GM21717 (cell line): ENCODE data around the gene ZNF827.

Experiments
- ATAC-seq: cut with Tn5 transposase; IDR thresholded peaks from one replicate; pipeline ENCODE4 v1.9.1; 2021; ENCODE audit warnings: mild to moderate bottlenecking, moderate library complexity; ENCODE audit not compliant: unreplicated experiment

The ZNF827 gene

DNA sequence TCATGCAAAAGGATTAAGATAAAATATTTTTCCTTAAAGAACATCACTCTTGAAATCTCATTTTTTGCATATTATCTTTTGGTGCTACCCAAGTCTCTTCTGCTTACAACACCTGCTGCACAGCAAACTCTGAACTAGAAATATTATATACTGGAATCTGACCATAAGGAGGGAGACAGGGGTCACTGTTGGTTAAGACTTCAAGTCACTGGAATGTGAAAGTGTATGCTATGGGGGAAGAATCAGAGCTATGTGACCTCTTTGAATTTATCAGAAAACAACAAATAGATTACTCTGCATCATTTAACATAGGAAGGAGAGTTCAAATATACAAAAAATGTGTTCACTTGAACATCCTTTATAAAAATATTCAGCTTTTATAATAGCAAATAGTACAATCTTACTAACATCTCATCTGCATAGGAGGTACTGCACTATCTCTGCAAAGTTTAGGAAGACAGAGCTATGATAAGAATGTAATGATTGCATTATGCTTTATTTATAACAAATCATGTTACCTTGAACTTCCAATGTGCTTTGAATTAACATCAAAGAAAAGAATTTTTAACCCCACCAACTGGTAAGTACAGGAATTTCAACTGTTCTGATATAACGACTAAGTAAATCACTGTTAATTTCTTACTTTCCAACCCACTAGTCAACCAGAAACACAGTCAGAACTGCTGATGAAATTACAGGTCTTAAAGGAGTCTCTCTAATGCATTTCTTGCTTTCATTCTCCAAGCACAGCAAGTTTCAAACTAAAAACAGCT is 69.8 kb downstream of the ZNF827 start:
- peak; percentile 74 for ATAC-seq

GRCh38 chr4:145867406-145867805 is 71.2 kb downstream of the ZNF827 start:
- ATAC-seq, result no peak

DNA sequence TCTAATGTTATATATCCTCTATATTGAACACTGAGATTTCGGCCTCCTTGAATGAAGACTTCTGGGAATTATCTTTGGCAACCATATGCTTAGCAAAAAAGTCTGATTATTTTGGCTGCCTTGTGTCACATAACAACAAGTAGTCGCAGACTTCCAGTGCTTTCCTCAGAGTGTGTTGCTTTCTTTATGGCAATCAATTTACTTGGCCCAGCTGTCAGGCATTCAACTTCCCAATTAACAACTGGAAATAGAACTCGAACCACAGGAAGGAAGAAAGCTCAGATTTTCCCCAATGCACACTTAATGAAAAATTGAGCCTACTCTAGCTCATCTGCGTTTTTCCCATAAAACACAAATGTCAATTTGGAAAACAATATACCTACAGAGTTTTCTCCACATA is 71.6 kb downstream of the ZNF827 start:
- ATAC-seq, result no peak

- ATAC-seq, result peak; percentile 62
Measured at GRCh38 chr4:145865274-145865941, 73.2 kb downstream of the ZNF827 start.

GRCh38 chr4:145863191-145863590 is 75.4 kb downstream of the ZNF827 start:
- no peak for ATAC-seq

DNA sequence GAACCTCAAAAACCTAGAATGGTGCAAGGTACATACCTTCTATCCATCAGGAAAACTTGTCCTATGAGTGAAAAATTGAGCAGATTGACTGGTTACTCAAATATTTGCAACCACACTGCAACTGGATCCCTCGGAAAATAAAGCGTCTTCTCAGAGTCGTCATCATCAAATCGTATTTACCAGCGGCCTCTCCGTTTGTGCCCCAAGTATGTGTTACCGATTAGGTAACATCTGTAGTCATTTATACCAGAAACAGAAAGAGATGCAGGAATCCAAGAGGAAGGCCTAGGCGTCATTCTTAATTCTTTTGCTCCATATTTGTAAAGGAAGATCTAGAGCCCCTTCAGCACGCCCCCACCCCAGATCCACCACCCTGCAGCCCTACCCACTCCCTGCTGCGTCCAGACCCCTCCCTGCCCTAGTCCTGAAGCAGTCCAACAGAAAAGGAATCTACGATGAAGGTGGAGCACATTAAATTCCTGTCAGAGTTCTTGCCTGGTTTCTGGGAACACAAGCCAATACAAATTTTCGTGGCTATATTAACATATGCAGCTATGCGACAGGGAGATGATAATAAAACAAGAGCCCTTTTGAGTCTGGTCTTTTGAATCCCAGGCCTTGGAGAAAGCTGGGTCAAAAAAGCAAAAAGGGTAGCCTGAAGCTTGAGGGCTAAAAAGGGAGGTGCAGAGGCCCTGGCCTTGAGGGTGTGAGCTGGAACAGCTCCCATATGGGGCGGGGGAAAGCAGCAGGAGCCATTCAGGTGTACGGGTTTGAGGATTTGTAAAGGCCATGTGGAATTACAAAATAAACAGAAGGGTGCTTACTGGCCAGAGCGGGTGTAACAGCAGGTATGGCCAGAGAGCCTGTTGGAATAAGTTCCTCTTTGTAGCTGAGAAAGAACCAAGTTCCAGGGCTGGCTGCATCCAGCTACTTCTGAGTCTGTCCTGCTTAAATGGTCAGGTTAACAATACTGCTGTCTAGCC is 77.0 kb downstream of the ZNF827 start:
- no peak for ATAC-seq

DNA sequence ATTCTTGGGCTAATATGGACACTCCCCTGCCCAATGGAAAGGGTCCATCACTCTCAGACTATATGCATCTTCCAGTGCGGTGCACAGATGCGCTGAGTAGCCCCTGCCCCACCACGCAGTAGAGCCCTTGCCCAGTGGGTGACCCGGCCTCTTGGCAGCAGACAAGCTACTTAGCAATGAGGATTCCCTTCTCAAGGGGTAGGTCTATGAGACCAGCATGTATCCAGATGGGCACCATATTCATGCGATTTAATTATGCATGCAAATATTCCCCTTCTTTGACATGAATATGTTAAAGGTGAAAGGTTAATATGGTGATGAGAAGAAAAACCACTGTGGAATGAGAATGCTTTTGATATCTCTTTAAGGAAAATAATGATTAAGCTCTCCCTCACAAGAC is 77.7 kb downstream of the ZNF827 start:
- no peak for ATAC-seq

- no peak for ATAC-seq
Measured at GRCh38 chr4:145860446-145860845, 78.2 kb downstream of the ZNF827 start.

DNA sequence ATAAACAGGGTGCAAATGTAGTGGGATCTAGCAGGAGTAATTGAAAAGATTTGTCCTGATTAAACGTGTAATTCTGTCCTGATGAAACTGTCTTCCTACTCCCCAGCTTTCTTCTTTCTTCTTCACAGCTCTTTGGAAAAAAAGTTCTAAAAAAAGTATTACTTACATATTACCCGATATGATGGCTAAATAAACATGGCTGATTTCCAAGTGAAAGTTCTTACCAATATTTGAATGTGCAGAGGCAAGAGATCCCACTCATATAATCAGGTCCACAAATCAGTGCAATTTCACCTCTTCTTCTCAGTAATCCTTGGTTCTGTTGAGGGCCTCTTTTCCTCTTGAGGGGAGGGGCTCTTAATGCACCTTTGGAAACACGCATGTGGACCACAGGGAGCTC is 78.7 kb downstream of the ZNF827 start:
- ATAC-seq, result no peak

DNA sequence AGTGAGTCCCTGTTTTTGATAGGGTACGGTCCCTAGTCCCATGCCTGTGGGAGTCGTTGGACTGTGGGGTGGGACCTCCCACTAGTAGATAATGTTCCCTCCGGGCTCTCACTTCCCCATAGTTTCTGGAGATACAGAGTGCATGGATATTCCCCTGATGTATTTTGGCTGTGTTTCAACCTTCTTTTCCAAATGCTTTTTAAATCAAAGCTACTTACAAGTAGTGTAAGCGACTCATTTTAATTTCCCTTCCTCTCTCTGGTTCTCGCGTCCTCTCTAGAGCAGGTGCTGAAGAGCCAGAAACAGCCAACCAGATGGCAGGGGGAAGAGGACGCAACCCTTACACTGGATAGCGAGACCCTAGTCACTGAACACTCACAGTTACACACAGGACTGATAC is 79.2 kb downstream of the ZNF827 start:
- ATAC-seq, result no peak

GRCh38 chr4:145852256-145852839 is 86.3 kb downstream of the ZNF827 start:
- no peak for ATAC-seq

DNA sequence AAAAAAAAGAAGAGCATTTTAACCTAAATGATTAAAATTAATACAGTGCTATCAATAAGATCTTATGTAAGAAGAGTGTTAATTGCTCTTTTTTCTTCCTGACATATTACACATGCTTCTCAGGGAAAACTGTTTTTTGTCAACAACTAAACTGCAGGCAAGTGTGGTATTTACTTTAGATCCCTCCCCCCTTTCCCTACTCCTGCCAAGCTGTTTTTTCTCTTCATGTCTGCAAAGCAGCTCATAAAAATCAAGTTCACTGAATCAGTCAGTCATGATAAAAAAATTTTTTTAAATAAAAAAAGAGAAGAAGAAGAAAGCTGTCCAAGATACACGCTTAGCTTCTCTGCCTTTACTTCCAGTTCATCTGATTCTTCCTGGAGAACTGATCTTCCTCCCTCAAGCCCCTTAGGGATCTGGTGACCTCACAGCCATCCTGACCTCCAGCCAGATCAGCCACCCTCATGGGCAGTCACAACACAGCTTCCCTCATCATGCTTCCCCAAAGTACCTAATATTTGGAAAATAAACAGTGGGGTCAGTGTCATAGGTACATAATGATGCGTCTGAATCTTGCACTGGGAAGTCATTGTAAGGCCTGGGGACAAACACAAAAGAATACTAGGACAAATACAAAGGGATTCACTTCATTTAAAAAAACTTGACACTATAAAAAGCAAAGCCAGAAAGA is 87.0 kb downstream of the ZNF827 start:
- ATAC-seq, result no peak

- no peak for ATAC-seq
Measured at GRCh38 chr4:145847764-145848163, 90.9 kb downstream of the ZNF827 start.

DNA sequence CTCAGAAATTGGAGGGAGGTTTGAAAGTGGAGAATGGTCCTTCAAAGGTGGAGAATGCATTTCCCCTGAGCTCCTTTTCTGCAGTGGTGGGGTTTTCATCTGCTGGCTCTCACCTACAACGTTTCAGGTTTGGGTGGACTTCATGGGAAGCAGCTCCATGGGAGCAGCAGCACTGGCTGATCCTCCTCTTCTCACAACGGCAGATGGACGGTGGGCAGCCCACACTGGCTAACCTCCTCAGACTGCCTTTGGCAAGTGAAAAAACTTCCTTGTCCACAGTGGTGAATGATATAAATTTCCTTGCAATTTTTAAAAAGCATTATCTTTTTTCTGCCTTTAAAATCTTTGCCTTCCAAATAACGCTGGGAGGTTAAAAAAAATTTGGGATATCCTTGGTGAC is 93.5 kb downstream of the ZNF827 start:
- no peak for ATAC-seq

- no peak for ATAC-seq
Measured at GRCh38 chr4:145843639-145844038, 95.0 kb downstream of the ZNF827 start.

DNA sequence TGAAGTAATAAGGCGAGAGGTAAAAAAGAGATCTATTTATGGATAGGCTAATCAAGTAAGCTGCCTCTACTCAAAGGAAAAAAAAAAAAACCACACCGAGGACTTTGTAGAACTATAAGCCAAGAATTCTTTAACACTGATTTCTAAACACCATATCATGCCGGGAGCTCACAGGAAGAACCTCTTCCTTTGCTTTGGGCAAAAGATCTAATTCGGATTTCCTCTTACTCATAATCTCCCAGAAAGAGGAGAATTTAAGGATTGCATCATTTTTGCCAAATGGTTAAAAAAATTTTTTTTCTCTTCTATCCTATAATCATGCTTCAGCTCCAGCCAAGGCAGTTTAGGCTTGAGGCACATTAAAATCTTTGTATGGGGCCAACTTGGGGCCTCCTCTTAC is 95.5 kb downstream of the ZNF827 start:
- ATAC-seq, result no peak

DNA sequence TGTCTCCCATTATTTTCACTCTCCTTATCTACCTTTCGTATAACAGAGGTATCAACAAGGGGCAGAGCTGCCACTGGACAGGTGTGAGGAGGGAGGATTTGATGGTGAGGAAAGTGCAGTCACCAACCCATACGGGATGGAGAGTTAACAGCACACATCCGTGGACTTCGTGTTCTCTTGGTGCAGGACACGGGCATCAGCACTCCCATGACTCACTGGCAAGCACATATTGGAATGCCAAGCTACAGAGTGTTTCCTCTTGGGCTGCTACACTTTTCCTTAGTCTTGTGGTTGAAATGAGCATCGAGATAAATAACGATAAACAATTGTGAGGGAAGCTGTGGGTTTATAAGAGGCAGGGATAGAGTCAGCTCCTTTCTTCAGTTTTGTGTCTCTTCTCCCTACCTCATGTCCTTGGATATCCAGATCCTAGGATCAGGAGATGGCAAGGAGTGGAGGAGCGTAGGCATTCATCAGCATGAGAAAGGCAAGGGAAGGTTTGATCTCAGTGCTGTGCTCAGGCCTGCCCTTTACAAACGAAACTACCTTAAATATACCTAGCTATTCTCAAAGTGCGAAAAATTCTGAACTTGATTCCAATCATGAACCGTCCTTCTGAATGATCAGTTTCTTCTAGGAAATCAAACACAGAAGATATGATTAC is 96.3 kb downstream of the ZNF827 start:
- ATAC-seq, result no peak

GRCh38 chr4:145840801-145841200 is 97.8 kb downstream of the ZNF827 start:
- ATAC-seq, result no peak

DNA sequence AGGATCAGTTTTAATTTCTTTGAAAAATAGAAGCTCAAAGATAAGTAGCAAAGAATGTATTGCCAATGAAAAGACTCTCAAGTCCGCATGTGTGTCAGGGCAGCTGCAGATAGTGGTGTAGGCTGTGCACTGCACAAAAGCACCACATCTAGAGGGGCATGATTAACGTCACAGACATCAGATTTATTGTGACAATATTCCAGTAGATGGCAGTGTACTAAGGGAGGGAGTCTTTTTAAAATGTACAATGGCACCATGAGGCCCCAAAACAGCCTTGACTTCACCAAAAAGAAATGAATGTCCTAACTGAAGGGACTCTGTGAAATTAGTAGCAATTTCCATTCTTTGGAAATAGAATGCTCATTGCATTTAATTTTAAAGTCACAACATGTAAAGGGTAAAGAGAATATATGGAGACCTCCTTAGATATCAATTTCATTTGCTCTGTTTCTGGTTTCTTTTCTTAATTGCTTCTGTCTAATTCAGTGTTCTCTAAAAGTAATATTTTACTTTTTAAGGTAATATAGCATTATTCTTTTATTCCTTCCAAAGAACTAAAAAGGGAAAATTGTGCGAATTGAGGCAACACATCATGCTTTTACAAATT is 98.4 kb downstream of the ZNF827 start:
- ATAC-seq, result peak; percentile 93
